Trophoblast cell (in vitro differentiated cells and primary cell): ENCODE results near the gene CACNA1H.

Experiments used
- DNase-seq, 2 donors: peaks; one replicate each; pipeline ENCODE4 v3.0.0-alpha.2; 2016
- H2AFZ ChIP-seq: 2 replicates; pipeline ENCODE4 v1.6.1; 2013; ENCODE audit warnings: low read length, moderate library complexity, mild to moderate bottlenecking; ENCODE audit not compliant: insufficient read depth, poor library complexity
- H2AK5ac ChIP-seq: 2 replicates; pipeline ENCODE4 v1.6.1; 2013; ENCODE audit warnings: mild to moderate bottlenecking, low read length
- H2BK120ac ChIP-seq: 2 replicates; pipeline ENCODE4 v1.6.1; 2013; ENCODE audit warnings: low read length, mild to moderate bottlenecking, moderate library complexity; ENCODE audit not compliant: insufficient read depth, poor library complexity
- H2BK12ac ChIP-seq: 2 replicates; pipeline ENCODE4 v1.6.1; 2013; ENCODE audit warnings: mild to moderate bottlenecking, low read length, moderate library complexity
- H2BK5ac ChIP-seq: 2 replicates; pipeline ENCODE4 v1.6.1; 2013; ENCODE audit warnings: low read length, low read depth, moderate library complexity, mild to moderate bottlenecking; ENCODE audit not compliant: poor library complexity
- H3K14ac ChIP-seq: 2 replicates; pipeline ENCODE4 v1.6.1; 2013; ENCODE audit warnings: mild to moderate bottlenecking, low read length
- H3K18ac ChIP-seq: 2 replicates; pipeline ENCODE4 v1.6.1; 2013; ENCODE audit warnings: mild to moderate bottlenecking, low read length
- H3K23ac ChIP-seq: 2 replicates; pipeline ENCODE4 v1.6.1; 2013; ENCODE audit warnings: low read length
- H3K27ac ChIP-seq: 2 replicates; pipeline ENCODE4 v1.5.1; 2013; ENCODE audit warnings: low read depth, mild to moderate bottlenecking, inconsistent platforms, low read length, moderate library complexity
- H3K27me3 ChIP-seq: 2 replicates; pipeline ENCODE4 v1.6.1; 2013; ENCODE audit warnings: inconsistent platforms, mild to moderate bottlenecking, low read length, moderate library complexity; ENCODE audit not compliant: insufficient read depth
- H3K36me3 ChIP-seq, 2 experiments: 1 replicate in 1 of 2; 2 replicates in 1 of 2; pipeline ENCODE4 v1.6.1; 2013; ENCODE audit warnings: low read length in 2 of 2, mild to moderate bottlenecking in 2 of 2, moderate library complexity in 1 of 2; ENCODE audit not compliant: insufficient read depth in 2 of 2, control insufficient read depth in 1 of 2
- H3K4ac ChIP-seq: 2 replicates; pipeline ENCODE4 v1.6.1; 2013; ENCODE audit warnings: low read depth, mild to moderate bottlenecking, low read length, moderate library complexity
- H3K4me1 ChIP-seq, 2 experiments: 1 replicate in 1 of 2; 2 replicates in 1 of 2; pipeline ENCODE4 v1.6.1; 2013; ENCODE audit warnings: low read length in 2 of 2, mild to moderate bottlenecking in 2 of 2, moderate library complexity in 1 of 2; ENCODE audit not compliant: insufficient read depth in 2 of 2, control insufficient read depth in 1 of 2
- H3K4me2 ChIP-seq: 2 replicates; pipeline ENCODE4 v1.6.1; 2013; ENCODE audit warnings: inconsistent platforms, mild to moderate bottlenecking, low read length, moderate library complexity
- H3K4me3 ChIP-seq: 2 replicates; pipeline ENCODE4 v1.5.1; 2013; ENCODE audit warnings: mild to moderate bottlenecking, low read depth, low read length, inconsistent platforms
- H3K79me1 ChIP-seq: one replicate; pipeline ENCODE4 v1.6.1; 2013; ENCODE audit warnings: low read length
- H3K79me2 ChIP-seq: 2 replicates; pipeline ENCODE4 v1.6.1; 2013; ENCODE audit warnings: low read length, mild to moderate bottlenecking; ENCODE audit not compliant: control insufficient read depth, insufficient read depth, poor library complexity
- H3K9ac ChIP-seq: 2 replicates; pipeline ENCODE4 v1.6.1; 2013; ENCODE audit warnings: mild to moderate bottlenecking, low read length
- H3K9me3 ChIP-seq: 2 replicates; pipeline ENCODE4 v1.6.1; 2013; ENCODE audit warnings: low read depth, mild to moderate bottlenecking, control low read depth, inconsistent platforms, low read length; ENCODE audit not compliant: insufficient read depth
- H4K12ac ChIP-seq: 2 replicates; pipeline ENCODE4 v1.6.1; 2013; ENCODE audit warnings: low read depth, mild to moderate bottlenecking, low read length, moderate library complexity
- H4K8ac ChIP-seq: 2 replicates; pipeline ENCODE4 v1.6.1; 2013; ENCODE audit warnings: low read depth, mild to moderate bottlenecking, low read length, moderate library complexity
- H4K91ac ChIP-seq: one replicate; pipeline ENCODE4 v1.6.1; 2013; ENCODE audit warnings: low read depth, mild to moderate bottlenecking, low read length, moderate library complexity
- WGBS: extraction: QIAGEN DNeasy Blood & Tissue Kit; methylation state at CpG from one replicate; pipeline ENCODE4 v1.1.7; 2013; ENCODE audit warnings: missing lambda C conversion rate; ENCODE audit not compliant: insufficient read length, insufficient coverage; ENCODE audit errors: extremely low coverage; 5-methylcytosine and 5-hydroxymethylcytosine counted together

Gene CACNA1H

DNA sequence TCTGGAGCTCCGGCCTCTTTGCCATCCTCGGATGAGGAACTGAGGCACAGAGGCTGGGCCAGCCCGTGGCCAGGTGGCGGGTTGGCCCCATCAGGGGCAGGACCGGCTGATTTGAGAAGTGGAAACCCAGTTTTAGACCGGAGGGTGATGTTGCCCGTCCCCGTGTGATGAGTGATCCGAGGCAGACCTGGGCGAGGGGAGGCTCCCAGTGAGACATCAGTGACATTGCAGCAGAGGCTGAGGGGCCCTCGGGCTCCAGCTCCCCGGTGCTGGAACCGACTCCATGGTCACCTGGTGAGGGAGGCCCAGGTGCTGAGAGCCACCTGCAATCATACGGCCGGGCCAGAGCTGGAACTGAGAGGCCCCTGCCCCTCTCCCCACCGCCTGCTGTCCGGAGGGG, 26.9 kb upstream of the CACNA1H start:
- Histone ChIP-seq H3K23ac (no peak overlapping the region), H4K12ac (no peak overlapping the region), H3K9ac (no peak overlapping the region), H3K4me2 (no peak overlapping the region), H4K91ac (no peak overlapping the region), H3K36me3 (no peaks in the 10 kb centered on the region), H3K79me1 (no peaks in the 10 kb centered on the region), H2BK5ac (no peak overlapping the region), H2BK12ac (no peak overlapping the region), H3K4ac (no peak overlapping the region), H3K4me1 (no peaks in the 10 kb centered on the region), H4K8ac (no peak overlapping the region), H3K14ac (no peak overlapping the region), H3K27me3 (no peaks in the 10 kb centered on the region), H3K27ac (no peak overlapping the region), H3K79me2 (no peaks in the 10 kb centered on the region), H2AFZ (no peak overlapping the region), H3K18ac (no peak overlapping the region), H2BK120ac (no peak overlapping the region), H3K9me3 (peaks cover 3% of the 10 kb centered on the region), H2AK5ac (no peak overlapping the region), H3K4me3 (no peak overlapping the region)
- no peak for DNase-seq
- whole genome bisulfite sequencing, result no CpG with 5 or more reads among the region's 17 CpGs

DNA sequence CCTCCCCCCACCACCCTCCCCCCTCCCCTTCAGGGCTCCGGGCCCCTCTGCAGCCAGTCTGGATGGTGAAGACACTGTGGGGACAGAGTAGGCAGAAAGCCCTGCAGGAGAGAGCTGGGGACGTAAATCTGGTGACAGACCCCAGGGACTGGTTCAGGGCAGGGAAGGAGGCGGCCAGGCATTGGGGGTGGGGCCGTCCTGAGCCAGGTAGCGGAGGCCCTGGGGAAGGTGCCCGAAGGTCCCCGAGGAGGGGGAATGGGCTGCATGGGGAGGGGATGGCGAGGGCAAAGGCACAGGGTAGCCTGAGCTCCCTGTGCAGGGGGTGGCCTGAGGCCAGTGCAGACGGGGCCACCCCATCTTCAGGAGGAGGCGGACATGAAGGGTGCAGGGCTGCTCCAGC, 26.3 kb upstream of the CACNA1H start:
- Histone ChIP-seq H3K79me1 (no peaks in the 10 kb centered on the region), H3K4me2 (no peak overlapping the region), H3K4me3 (no peak overlapping the region), H3K18ac (no peak overlapping the region), H2BK5ac (no peak overlapping the region), H3K9ac (no peak overlapping the region), H3K79me2 (no peaks in the 10 kb centered on the region), H3K4ac (no peak overlapping the region), H2BK12ac (no peak overlapping the region), H3K23ac (no peak overlapping the region), H3K27ac (no peak overlapping the region), H2AK5ac (no peak overlapping the region), H4K12ac (no peak overlapping the region), H2BK120ac (no peak overlapping the region), H3K14ac (no peak overlapping the region), H2AFZ (no peak overlapping the region), H4K8ac (no peak overlapping the region), H3K27me3 (no peaks in the 10 kb centered on the region), H4K91ac (no peak overlapping the region), H3K4me1 (no peaks in the 10 kb centered on the region), H3K36me3 (no peaks in the 10 kb centered on the region), H3K9me3 (peaks cover 3% of the 10 kb centered on the region)
- DNase-seq, result no peak
- WGBS, result no CpG with 5 or more reads among the region's 10 CpGs

DNA sequence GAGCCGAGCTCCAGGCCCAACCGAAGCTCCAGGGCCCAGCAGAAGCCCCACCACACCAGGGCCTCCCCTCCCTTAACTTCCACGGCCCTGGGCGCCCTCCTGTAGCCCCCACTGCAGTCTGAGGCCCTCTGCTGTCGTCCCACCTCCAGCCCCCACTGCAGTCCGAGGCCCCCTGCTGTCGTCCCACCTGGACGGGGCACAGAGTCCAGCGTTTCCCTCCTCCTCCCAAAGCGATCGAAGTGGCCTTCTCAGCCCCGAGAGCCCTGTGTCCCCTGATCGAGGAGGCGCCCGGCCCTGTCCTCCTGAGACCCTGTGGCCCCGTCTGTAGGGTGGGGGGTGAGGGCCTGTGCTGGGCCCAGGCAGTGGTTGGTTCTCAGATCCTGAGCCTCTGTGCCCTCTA, 25.8 kb upstream of the CACNA1H start:
- H4K91ac ChIP-seq, result no peak overlapping the region
- no peaks in the 10 kb centered on the region for H3K79me2 ChIP-seq
- no peaks in the 10 kb centered on the region for H3K27me3 ChIP-seq
- no peak overlapping the region for H3K14ac ChIP-seq
- no peak overlapping the region for H3K4me2 ChIP-seq
- H3K23ac ChIP-seq, result no peak overlapping the region
- H3K18ac ChIP-seq, result no peak overlapping the region
- DNase-seq, result no peak
- H4K8ac ChIP-seq, result no peak overlapping the region
- H3K4me1 ChIP-seq, result no peaks in the 10 kb centered on the region
- no peaks in the 10 kb centered on the region for H3K36me3 ChIP-seq
- no peak overlapping the region for H2BK120ac ChIP-seq
- peaks cover 3% of the 10 kb centered on the region for H3K9me3 ChIP-seq
- no peak overlapping the region for H3K27ac ChIP-seq
- no peak overlapping the region for H2BK5ac ChIP-seq
- no peak overlapping the region for H2BK12ac ChIP-seq
- no peaks in the 10 kb centered on the region for H3K79me1 ChIP-seq
- no CpG with 5 or more reads among the region's 16 CpGs for WGBS
- no peak overlapping the region for H4K12ac ChIP-seq
- H2AFZ ChIP-seq, result no peak overlapping the region
- H3K9ac ChIP-seq, result no peak overlapping the region
- H3K4ac ChIP-seq, result no peak overlapping the region
- no peak overlapping the region for H2AK5ac ChIP-seq
- H3K4me3 ChIP-seq, result no peak overlapping the region

DNA sequence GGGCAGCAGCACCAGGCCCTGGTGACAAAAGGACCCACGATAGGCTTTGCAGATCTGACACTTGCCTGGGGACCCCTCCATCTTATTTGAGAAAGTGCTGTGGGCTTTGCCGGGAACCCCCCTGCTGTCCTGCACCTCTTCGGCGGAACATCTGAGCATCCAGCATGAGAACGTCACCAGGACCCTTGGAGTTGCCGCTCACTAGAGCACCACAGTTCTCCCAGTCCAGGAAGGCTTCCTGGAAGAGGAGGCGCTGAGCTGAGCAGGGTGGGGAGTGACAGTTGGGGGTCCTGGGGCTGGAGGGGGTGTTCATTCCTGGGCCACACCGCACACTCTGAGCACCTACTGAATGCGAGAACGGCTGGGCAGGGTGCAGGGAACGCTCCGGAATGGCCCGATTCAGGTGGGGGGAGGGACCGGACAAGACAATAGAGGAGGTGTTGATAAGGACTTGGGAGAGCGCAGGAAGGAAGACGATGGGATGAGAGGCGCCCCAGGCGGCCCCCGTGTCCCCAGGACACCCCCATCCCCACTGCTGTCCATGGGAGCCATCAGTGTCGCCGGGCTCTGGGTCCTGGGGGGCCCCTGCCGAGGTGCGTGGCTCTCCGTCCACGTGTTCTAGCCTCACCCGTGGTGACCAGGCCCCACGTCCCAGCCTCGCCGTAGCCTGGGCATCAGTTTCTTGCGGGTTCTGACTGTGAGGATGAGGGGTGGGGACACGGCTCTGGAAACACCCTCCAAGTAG, 24.8 kb upstream of the CACNA1H start:
- Histone ChIP-seq H3K4me2 (no peak overlapping the region), H3K9me3 (peaks cover 3% of the 10 kb centered on the region), H4K91ac (no peak overlapping the region), H3K4me3 (no peak overlapping the region), H3K14ac (no peak overlapping the region), H3K18ac (no peak overlapping the region), H2AFZ (no peak overlapping the region), H3K27ac (no peak overlapping the region), H2BK120ac (no peak overlapping the region), H2BK12ac (no peak overlapping the region), H3K4me1 (no peaks in the 10 kb centered on the region), H4K8ac (no peak overlapping the region), H3K36me3 (no peaks in the 10 kb centered on the region), H3K23ac (no peak overlapping the region), H2AK5ac (no peak overlapping the region), H4K12ac (no peak overlapping the region), H3K9ac (no peak overlapping the region), H3K79me1 (no peaks in the 10 kb centered on the region), H2BK5ac (no peak overlapping the region), H3K27me3 (no peaks in the 10 kb centered on the region), H3K4ac (no peak overlapping the region), H3K79me2 (no peaks in the 10 kb centered on the region)
- no CpG with 5 or more reads among the region's 31 CpGs for WGBS
- no peak for DNase-seq
